Right forelimb (tissue), 1 donor: ENCODE measurements around the gene GJC2.

ENCODE experiments used
- DNase-seq: peaks from one replicate; pipeline ENCODE4 v3.0.0-alpha.2; 2018

Gene GJC2

GRCh38 chr1:228145463-228146416 lies 4.0 kb upstream of the GJC2 start:
- no peak for DNase-seq

GRCh38 chr1:228146417-228147150 lies 3.1 kb upstream of the GJC2 start:
- no peak for DNase-seq

- DNase-seq: no peak
Observed at GRCh38 chr1:228147151-228147693, 2.5 kb upstream of the GJC2 start.

- peak; percentile 32 for DNase-seq
Observed at GRCh38 chr1:228147768-228148167, 2.0 kb upstream of the GJC2 start.

GRCh38 chr1:228148196-228148861 lies 1.4 kb upstream of the GJC2 start:
- DNase-seq: peak; percentile 45

GRCh38 chr1:228148935-228149405 lies 760 bp upstream of the GJC2 start:
- DNase-seq: no peak

- DNase-seq: peak; percentile 45
Observed at GRCh38 chr1:228150120-228150460, 360 bp downstream of the GJC2 start.

- peak; percentile 87 for DNase-seq
Observed at GRCh38 chr1:228150461-228151179, 890 bp downstream of the GJC2 start.

GRCh38 chr1:228151180-228151925 lies 1.6 kb downstream of the GJC2 start:
- DNase-seq: no peak

GRCh38 chr1:228152097-228152917 lies 2.6 kb downstream of the GJC2 start:
- no peak for DNase-seq

GRCh38 chr1:228152918-228153258 lies 3.2 kb downstream of the GJC2 start:
- no peak for DNase-seq

GRCh38 chr1:228154021-228154669 lies 4.4 kb downstream of the GJC2 start:
- DNase-seq: no peak

GRCh38 chr1:228154670-228155571 lies 5.2 kb downstream of the GJC2 start:
- no peak for DNase-seq

- no peak for DNase-seq
Observed at GRCh38 chr1:228155596-228156514, 6.1 kb downstream of the GJC2 start.

GRCh38 chr1:228156515-228156881 lies 6.8 kb downstream of the GJC2 start:
- DNase-seq: no peak

- no peak for DNase-seq
Observed at GRCh38 chr1:228156941-228157728, 7.4 kb downstream of the GJC2 start.

GRCh38 chr1:228157729-228158126 lies 8.0 kb downstream of the GJC2 start:
- DNase-seq: no peak
